Ishikawa (cell line): ENCODE measurements around the gene HYDIN.

Experiments used
- CEBPB ChIP-seq: IDR thresholded peaks from 2 replicates; pipeline ENCODE4 v1.6.1; 2012
- CREB1 ChIP-seq: IDR thresholded peaks from 2 replicates; pipeline ENCODE4 v1.6.1; 2012; ENCODE audit warnings: low read depth
- EGR1 ChIP-seq: IDR thresholded peaks from 2 replicates; pipeline ENCODE4 v1.6.1; 2012
- EP300 ChIP-seq: IDR thresholded peaks from 2 replicates; pipeline ENCODE4 v1.6.1; 2012; ENCODE audit warnings: borderline replicate concordance
- FOXM1 ChIP-seq: IDR thresholded peaks from 2 replicates; pipeline ENCODE4 v1.6.1; 2012; ENCODE audit warnings: low read depth, borderline replicate concordance
- NFIC ChIP-seq: IDR thresholded peaks from 2 replicates; pipeline ENCODE4 v1.6.1; 2012
- RAD21 ChIP-seq: IDR thresholded peaks from 2 replicates; pipeline ENCODE4 v1.6.1; 2012; ENCODE audit warnings: low read depth
- TAF1 ChIP-seq: IDR thresholded peaks from 2 replicates; pipeline ENCODE4 v1.6.1; 2012; ENCODE audit warnings: low read depth, mild to moderate bottlenecking
- TCF12 ChIP-seq: IDR thresholded peaks from 2 replicates; pipeline ENCODE4 v1.6.1; 2012; ENCODE audit warnings: low read depth
- TEAD4 ChIP-seq: IDR thresholded peaks from 2 replicates; pipeline ENCODE4 v1.6.1; 2012
- YY1 ChIP-seq: IDR thresholded peaks from 2 replicates; pipeline ENCODE4 v1.6.1; 2012; ENCODE audit warnings: low read depth
- ZBTB7A ChIP-seq: IDR thresholded peaks from 2 replicates; pipeline ENCODE4 v1.6.1; 2012; ENCODE audit warnings: low read depth
- TF ChIP-seq, protein P1 (sequence below): IDR thresholded peaks from 2 replicates; pipeline ENCODE4 v1.6.1; 2012; ENCODE audit warnings: low read depth, mild to moderate bottlenecking
- TF ChIP-seq, protein P2 (sequence below): IDR thresholded peaks from 2 replicates; pipeline ENCODE4 v1.6.1; 2012
- TF ChIP-seq, protein P3 (sequence below): IDR thresholded peaks from 2 replicates; pipeline ENCODE4 v1.6.1; 2012

HYDIN gene

DNA sequence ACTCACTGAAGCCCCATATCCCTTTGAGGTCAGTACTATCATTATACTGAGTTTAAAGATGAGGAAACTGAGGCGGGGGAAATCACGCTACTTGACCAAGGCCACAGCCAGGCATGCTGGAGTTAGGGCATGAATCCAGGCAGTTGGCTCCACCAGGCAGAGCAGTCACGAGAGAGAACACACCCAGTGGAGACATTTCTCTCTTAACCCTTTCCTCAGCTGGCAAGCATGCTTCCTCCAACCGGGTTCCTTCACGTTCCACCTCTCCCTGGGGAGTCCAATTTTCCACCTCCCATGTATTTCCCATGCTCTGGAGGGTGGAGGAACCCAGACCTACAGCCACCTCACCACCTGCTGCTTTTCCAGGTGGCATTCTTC is 462.3 kb downstream of the HYDIN start:
- TF ChIP-seq, protein P1, sequence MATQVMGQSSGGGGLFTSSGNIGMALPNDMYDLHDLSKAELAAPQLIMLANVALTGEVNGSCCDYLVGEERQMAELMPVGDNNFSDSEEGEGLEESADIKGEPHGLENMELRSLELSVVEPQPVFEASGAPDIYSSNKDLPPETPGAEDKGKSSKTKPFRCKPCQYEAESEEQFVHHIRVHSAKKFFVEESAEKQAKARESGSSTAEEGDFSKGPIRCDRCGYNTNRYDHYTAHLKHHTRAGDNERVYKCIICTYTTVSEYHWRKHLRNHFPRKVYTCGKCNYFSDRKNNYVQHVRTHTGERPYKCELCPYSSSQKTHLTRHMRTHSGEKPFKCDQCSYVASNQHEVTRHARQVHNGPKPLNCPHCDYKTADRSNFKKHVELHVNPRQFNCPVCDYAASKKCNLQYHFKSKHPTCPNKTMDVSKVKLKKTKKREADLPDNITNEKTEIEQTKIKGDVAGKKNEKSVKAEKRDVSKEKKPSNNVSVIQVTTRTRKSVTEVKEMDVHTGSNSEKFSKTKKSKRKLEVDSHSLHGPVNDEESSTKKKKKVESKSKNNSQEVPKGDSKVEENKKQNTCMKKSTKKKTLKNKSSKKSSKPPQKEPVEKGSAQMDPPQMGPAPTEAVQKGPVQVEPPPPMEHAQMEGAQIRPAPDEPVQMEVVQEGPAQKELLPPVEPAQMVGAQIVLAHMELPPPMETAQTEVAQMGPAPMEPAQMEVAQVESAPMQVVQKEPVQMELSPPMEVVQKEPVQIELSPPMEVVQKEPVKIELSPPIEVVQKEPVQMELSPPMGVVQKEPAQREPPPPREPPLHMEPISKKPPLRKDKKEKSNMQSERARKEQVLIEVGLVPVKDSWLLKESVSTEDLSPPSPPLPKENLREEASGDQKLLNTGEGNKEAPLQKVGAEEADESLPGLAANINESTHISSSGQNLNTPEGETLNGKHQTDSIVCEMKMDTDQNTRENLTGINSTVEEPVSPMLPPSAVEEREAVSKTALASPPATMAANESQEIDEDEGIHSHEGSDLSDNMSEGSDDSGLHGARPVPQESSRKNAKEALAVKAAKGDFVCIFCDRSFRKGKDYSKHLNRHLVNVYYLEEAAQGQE = no peak
- TF ChIP-seq CEBPB (no peak), RAD21 (0 out of 2 replicates have a peak, but pooled peaks have one; percentile 1), TCF12 (peak; percentile 41), TAF1 (no peak), EGR1 (no peak), ZBTB7A (no peak), CREB1 (no peak), NFIC (peak; percentile 25; the same call in 1 of the 2 replicates), FOXM1 (no peak), YY1 (no peak), EP300 (peak; percentile 43; the same call in 1 of the 2 replicates), TEAD4 (0 out of 2 replicates have a peak, but pooled peaks have one; percentile 12)
- TF ChIP-seq, protein P2, sequence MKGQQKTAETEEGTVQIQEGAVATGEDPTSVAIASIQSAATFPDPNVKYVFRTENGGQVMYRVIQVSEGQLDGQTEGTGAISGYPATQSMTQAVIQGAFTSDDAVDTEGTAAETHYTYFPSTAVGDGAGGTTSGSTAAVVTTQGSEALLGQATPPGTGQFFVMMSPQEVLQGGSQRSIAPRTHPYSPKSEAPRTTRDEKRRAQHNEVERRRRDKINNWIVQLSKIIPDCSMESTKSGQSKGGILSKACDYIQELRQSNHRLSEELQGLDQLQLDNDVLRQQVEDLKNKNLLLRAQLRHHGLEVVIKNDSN = no peak
- TF ChIP-seq, protein P3, sequence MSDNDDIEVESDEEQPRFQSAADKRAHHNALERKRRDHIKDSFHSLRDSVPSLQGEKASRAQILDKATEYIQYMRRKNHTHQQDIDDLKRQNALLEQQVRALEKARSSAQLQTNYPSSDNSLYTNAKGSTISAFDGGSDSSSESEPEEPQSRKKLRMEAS = no peak

DNA sequence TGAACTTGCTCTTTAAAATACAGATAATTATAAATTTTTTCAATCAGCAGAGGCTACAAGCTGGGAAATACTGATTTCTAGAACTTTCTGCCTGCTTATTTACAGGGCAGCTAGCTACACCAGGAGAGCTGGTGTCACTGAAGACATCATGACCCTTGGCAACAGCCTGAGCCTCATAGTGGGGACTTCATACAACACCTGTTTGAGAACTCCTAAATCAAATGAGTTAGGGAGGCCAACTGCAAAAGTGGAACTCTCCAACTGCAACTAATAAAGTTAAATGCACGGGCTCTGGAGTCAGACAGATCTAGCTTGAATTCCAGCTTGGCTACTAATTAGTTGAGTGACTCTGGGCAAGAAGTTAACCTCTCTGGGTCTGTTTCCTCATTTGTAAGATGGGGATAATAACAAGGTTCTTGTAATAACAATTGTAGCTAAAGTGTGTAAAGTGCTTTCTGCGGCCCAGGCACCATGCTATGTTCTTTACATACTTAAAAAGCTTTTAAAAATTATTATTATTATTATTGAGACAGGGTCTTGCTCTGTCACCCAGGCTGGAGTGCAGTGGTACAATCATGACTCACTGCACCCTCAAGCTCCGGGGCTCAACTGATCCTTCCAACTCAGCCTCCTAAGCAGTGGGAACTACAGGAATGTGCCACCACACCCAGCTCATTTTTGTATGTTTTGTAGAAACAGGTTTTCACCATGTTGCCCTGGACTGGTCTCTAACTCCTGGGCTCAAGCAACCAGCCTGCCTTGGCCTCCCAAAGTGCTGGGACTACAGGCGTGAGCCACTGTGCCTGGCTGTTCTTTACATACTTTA is 462.9 kb downstream of the HYDIN start:
- TF ChIP-seq YY1 = no peak
- no peak for TF ChIP-seq CEBPB
- TF ChIP-seq TCF12 = no peak
- TF ChIP-seq NFIC = no peak
- TF ChIP-seq, protein P3 = no peak
- no peak for TF ChIP-seq FOXM1
- TF ChIP-seq, protein P2 = no peak
- TF ChIP-seq TEAD4 = no peak
- no peak for TF ChIP-seq EGR1
- TF ChIP-seq CREB1 = no peak

DNA sequence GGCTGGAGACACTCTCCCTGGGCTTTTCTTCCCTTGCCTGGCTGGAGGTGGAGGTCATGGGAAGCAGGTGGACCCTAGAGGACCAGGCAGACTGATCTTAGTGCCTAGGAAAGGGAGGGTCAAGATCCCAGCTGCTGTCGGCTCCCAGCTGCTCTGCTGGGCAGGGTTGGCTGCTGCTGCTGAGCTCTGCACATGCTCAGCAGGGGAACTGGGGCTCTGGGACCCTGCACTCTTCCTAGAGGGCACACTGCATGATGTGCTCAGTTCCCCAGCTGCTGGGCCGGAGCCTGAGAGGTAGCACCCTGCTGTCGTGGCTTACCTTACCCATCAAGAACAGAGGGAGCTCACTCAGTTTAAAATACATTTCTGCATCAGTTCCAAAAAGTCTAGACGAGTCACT is 463.9 kb downstream of the HYDIN start:
- TF ChIP-seq, protein P1 = no peak
- TF ChIP-seq TAF1 (no peak), RAD21 (no peak), CREB1 (no peak), FOXM1 (no peak), NFIC (no peak), CEBPB (no peak), YY1 (no peak), TEAD4 (no peak), EGR1 (no peak), ZBTB7A (no peak), TCF12 (no peak), EP300 (no peak)
- TF ChIP-seq, protein P3 = no peak
- TF ChIP-seq, protein P2 = no peak

DNA sequence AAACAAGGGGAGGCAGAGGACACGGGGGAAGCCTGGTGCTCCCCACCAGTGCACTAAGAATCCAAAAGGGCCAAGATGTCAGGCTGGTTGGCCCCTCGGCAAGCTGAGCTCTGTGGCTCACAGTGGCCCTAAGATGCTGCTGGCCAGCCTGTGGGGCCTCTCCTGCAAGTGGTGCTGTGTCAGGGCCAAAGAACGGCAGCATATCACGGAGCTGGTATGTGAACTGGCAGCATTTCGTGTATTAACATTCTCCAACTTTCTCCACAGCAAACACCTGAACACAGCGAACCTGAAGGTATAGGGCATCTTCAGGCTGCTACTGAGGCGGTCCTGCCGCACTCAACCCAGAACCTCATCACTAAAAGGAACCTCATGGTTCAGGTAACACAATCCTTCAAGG is 464.3 kb downstream of the HYDIN start:
- TF ChIP-seq, protein P1 = no peak
- TF ChIP-seq TAF1 = no peak
- TF ChIP-seq EP300 = no peak
- TF ChIP-seq, protein P2 = no peak
- no peak for TF ChIP-seq TEAD4
- TF ChIP-seq, protein P3 = no peak
- no peak for TF ChIP-seq NFIC
- no peak for TF ChIP-seq ZBTB7A
- TF ChIP-seq YY1 = no peak
- no peak for TF ChIP-seq RAD21
